Ascending aorta (tissue), 2 donors: ENCODE results near the gene SNAI1. TPM values are rescaled to one million over a fixed set of nuclear protein-coding genes. Genes with fewer than 3 reads are reported as not detected.

ENCODE experiments used
- DNase-seq, 2 donors: peaks; one replicate each; pipeline ENCODE4 v3.0.0-alpha.2; 2019; ENCODE audit warnings: low spot score in 2 of 2
- H3K27ac ChIP-seq, 2 donors: fragments of 200-600 bp; sonication (generic); one replicate each; pipeline ENCODE4 v1.5.1; 2016 to 2017; ENCODE audit warnings: mild to moderate bottlenecking in 1 of 2
- H3K27me3 ChIP-seq: fragments of 200-600 bp; sonication (generic); one replicate; pipeline ENCODE4 v1.5.1; 2017
- H3K36me3 ChIP-seq, 2 donors: fragments of 200-600 bp; sonication (generic); one replicate each; pipeline ENCODE4 v1.5.1; 2016
- H3K4me1 ChIP-seq, 2 donors: fragments of 200-600 bp; sonication (generic); one replicate each; pipeline ENCODE4 v1.5.1; 2016 to 2017; ENCODE audit warnings: mild to moderate bottlenecking in 1 of 2
- H3K4me3 ChIP-seq, 2 donors: fragments of 200-600 bp; sonication (generic); one replicate each; pipeline ENCODE4 v1.5.1; 2016 to 2017; ENCODE audit warnings: mild to moderate bottlenecking in 1 of 2
- H3K9me3 ChIP-seq, 2 donors: fragments of 200-600 bp; sonication (generic); one replicate each; pipeline ENCODE4 v1.5.1; 2016
- intact Hi-C: fragments of 100-400 bp; cut with DNase I; formaldehyde crosslinking; loops from one replicate; pipeline ENCODE4 v1.15.1; 2023
- total RNA-seq: library from RNA; depleted of rRNA; stranded (reverse); fragments of >200 nt; gene quantifications from one replicate; pipeline ENCODE4 v1.1.0, GENCODE V29; 2016
- TF ChIP-seq, protein P1 (sequence below), 3 experiments: fragments of 200-600 bp in 2 of 3; fragments of 450-650 bp in 1 of 3; sonication (generic) in 2 of 3; IDR thresholded peaks; one replicate each; pipeline ENCODE4 v1.5.1; 2016 to 2019; ENCODE audit warnings: antibody characterized with exemption in 3 of 3, mild to moderate bottlenecking in 1 of 3, moderate library complexity in 1 of 3

Gene SNAI1
- total RNA-seq, 1 donor from 2014 or later, result 64.4 TPM

DNA sequence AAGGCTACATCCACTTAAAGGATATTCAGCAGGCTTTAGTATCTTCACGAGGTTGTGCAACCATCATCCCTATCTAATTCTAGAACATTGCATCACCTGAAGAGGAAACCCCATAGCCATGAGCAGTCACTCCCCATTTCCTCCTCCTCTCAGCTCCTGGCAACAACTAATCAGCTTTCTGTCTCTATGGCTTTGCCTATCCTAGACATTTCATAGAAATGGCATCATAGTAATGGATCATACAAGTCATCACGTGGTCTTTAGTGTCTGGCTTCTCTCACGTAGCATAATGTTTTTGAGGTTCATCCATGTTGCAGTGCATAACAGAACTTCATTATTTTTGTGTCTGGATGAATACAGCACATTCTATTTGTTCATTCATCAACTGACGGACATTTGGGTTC lies 20.5 kb downstream of the SNAI1 start:
- no peak for DNase-seq
- Histone ChIP-seq H3K27ac (no peak overlapping the region), H3K4me1 (no peaks in the 10 kb centered on the region), H3K4me3 (no peak overlapping the region), H3K27me3 (no peaks in the 10 kb centered on the region), H3K9me3 (no peaks in the 10 kb centered on the region), H3K36me3 (no peaks in the 10 kb centered on the region)
- intact Hi-C loops, result no loop called here
- TF ChIP-seq, protein P1, sequence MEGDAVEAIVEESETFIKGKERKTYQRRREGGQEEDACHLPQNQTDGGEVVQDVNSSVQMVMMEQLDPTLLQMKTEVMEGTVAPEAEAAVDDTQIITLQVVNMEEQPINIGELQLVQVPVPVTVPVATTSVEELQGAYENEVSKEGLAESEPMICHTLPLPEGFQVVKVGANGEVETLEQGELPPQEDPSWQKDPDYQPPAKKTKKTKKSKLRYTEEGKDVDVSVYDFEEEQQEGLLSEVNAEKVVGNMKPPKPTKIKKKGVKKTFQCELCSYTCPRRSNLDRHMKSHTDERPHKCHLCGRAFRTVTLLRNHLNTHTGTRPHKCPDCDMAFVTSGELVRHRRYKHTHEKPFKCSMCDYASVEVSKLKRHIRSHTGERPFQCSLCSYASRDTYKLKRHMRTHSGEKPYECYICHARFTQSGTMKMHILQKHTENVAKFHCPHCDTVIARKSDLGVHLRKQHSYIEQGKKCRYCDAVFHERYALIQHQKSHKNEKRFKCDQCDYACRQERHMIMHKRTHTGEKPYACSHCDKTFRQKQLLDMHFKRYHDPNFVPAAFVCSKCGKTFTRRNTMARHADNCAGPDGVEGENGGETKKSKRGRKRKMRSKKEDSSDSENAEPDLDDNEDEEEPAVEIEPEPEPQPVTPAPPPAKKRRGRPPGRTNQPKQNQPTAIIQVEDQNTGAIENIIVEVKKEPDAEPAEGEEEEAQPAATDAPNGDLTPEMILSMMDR (IDR thresholded peaks at IDR 0.05), result no peak

DNA sequence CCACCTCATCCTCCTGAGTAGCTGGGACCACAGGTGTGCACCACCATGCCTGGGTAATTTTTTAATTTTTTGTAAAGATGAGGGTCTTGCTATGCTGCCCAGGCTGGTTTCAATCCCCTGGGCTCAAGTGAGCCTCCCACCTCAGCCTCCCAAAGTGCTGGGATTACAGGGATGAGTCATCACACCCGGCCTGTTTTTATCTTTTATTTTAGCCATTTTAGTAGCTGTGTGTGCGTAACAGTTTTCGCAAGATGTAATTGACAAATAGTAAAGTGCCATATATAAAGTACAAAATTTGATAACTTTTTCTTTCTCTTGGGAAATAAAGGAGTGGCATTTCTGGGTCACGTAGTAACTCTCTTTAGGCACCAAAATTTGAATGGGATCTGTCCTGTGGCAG lies 21.4 kb downstream of the SNAI1 start:
- intact Hi-C loops, result no loop called here
- no peak overlapping the region for H3K4me3 ChIP-seq
- no peaks in the 10 kb centered on the region for H3K36me3 ChIP-seq
- no peak overlapping the region for H3K27ac ChIP-seq
- no peaks in the 10 kb centered on the region for H3K9me3 ChIP-seq
- no peak for DNase-seq
- H3K4me1 ChIP-seq, result no peaks in the 10 kb centered on the region
- TF ChIP-seq, protein P1 (IDR thresholded peaks at IDR 0.05), result no peak
- H3K27me3 ChIP-seq, result no peaks in the 10 kb centered on the region

GRCh38 chr20:50005471-50005981 lies 22.7 kb downstream of the SNAI1 start:
- no peaks in the 10 kb centered on the region for H3K36me3 ChIP-seq
- H3K27me3 ChIP-seq, result no peaks in the 10 kb centered on the region
- intact Hi-C loops, result no loop called here
- no peak overlapping the region for H3K4me3 ChIP-seq
- DNase-seq, result no peak
- peaks cover 0 to 8% of the 10 kb centered on the region in 2 donors for H3K4me1 ChIP-seq
- TF ChIP-seq, protein P1 (IDR thresholded peaks at IDR 0.05), result no peak
- no peak overlapping the region for H3K27ac ChIP-seq
- no peaks in the 10 kb centered on the region for H3K9me3 ChIP-seq

GRCh38 chr20:50007369-50007768 lies 24.6 kb downstream of the SNAI1 start:
- Histone ChIP-seq H3K27me3 (no peaks in the 10 kb centered on the region), H3K4me1 (peaks cover 0 to 8% of the 10 kb centered on the region in 2 donors), H3K4me3 (no peak overlapping the region), H3K27ac (no peak overlapping the region), H3K36me3 (no peaks in the 10 kb centered on the region), H3K9me3 (no peaks in the 10 kb centered on the region)
- intact Hi-C loops, result no loop called here
- TF ChIP-seq, protein P1 (IDR thresholded peaks at IDR 0.05), result no peak
- no peak for DNase-seq

- Histone ChIP-seq H3K4me1 (peaks cover 0 to 8% of the 10 kb centered on the region in 2 donors), H3K4me3 (no peak overlapping the region), H3K27me3 (no peaks in the 10 kb centered on the region), H3K27ac (no peak overlapping the region), H3K36me3 (no peaks in the 10 kb centered on the region), H3K9me3 (no peaks in the 10 kb centered on the region)
- intact Hi-C loops, result no loop called here
- no peak for DNase-seq
- TF ChIP-seq, protein P1 (IDR thresholded peaks at IDR 0.05), result no peak
Observed at GRCh38 chr20:50008007-50008406, 25.2 kb downstream of the SNAI1 start.
